Stimulated activated CD8-positive, alpha-beta memory T cell treated with anti-CD3 and anti-CD28 coated beads, Interleukin-15, amount 100 ng/mL, for 24 hours (primary cell): Measurements from ENCODE around the gene GIT2.
"Not testable (repeated sequence)": the region's sequence is repeated elsewhere in the genome, so short reads cannot be mapped to it uniquely, and the experiment has no call there.

Experiments used
- DNase-seq: peaks from one replicate; pipeline ENCODE4 v3.0.0-alpha.2; 2020; ENCODE audit warnings: low read depth

GIT2 gene

DNA sequence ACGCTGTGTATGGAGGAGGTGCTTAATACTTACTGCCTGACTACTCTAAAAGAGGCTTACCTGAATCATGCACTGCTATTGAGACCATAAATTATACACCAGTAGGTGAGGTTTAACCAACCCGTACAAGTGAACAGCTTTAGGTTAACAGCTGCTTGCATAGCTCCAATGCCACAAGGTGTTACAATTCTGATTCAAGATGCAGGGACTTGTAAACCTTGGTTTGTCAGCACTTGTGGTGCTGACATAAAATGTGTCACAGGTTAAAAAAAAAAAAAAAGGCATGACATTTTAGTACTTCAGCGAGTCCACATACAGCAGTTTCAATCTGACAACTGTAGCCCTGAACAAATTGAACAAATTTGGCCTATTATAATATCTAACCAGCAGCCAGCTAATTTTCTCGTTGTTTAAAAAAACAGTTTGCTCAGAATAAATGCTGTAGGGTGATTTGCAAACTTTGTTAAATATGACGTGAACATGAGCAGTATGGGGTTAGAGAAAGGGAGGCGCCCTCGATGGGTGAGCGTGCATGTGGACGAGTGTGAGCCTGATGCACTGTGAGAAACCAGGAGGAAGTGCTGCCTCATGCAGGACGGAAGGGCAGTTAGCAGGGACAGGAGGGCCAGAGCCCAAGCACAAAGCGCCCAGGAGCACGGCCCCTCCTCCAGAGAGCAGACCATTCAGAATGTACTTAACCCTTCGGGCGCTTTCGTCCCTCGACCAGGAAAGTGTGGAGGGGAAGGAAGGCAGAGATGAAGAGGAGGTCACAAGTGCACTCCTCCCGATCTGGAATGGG lies 51.4 kb downstream of the GIT2 start:
- no peak for DNase-seq

DNA sequence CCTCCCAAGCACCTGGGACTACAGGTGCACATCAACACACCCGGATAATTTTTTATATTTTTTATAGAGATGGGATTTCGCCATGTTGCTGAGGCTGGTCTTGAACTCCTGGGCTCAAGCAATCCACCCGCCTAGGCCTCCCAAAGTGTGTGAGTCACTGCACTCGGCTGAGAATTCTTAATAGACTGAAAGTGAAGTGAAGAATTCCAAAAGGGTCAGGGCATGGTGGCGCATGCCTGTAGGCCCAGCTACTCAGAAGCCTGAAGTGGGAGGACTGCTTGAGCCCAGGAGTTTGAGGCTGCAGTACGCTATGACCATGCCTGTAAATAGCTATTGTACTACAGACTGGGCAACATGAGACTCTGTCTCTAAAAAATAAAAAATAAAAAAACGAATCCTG lies 52.4 kb downstream of the GIT2 start:
- no peak for DNase-seq

DNA sequence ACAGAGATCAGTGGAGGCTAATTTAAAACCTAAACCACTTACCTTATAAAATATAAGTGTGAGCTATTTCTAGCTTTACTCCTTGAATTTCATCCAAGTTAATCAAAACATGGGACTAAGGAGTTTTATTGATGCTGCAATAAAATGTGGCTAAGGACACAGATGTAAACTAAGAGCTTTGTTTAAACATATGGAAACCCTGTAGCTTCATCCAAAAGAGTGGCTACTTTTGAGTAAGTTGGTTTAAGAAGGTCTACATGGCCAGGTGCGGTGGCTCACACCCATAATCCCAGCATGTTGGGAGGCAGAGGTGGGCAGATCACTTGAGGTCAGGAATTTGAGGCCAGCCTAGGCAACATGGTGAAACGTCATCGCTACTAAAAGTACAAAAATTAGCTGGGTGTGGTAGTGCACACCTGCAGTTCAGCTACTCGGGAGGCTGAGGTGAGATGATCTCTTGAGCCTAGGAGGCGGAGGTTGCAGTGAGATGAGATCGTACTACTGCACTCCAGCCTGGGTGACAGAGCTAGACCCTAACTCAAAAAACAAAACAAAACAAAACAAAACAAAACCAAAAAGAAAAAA lies 55.7 kb downstream of the GIT2 start:
- no peak for DNase-seq

DNA sequence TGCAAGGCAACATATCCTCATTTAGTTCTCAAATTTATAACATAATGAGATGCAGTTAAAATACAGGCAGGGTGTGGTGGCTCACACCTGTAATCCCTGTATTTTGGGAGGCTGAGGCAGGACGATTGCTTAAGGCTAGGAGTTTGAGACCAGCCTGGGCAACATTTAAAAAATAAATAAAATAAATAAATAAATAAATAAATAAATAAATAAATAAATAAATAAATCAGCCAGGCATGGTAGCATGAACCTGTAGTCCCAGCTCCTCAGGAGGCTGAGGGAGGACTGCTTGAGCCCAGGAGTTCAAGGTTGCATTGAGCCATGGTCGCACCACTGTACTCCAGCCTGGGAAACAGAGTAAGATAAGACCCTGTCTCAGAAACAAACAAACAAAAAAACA lies 56.7 kb downstream of the GIT2 start:
- DNase-seq = no peak

DNA sequence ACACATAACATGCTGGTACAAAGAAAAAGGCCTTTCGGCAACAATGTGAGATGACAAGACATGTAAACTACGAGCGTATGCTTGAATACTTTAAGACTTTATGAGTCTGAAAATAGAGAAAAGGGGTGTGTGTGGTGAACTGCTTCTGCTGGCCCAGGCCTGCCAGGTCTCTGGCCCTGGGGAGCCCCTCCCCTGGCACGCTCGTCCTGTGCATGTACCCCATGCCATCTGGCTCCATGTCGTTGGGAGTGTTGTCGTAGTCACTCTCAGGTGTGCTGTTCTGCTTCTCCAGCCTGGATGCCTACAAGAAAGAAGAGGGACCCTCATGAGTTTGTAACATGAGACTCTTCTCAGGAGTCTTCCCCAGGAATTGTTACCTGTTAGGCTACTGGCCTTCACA lies 57.2 kb downstream of the GIT2 start:
- no peak for DNase-seq

DNA sequence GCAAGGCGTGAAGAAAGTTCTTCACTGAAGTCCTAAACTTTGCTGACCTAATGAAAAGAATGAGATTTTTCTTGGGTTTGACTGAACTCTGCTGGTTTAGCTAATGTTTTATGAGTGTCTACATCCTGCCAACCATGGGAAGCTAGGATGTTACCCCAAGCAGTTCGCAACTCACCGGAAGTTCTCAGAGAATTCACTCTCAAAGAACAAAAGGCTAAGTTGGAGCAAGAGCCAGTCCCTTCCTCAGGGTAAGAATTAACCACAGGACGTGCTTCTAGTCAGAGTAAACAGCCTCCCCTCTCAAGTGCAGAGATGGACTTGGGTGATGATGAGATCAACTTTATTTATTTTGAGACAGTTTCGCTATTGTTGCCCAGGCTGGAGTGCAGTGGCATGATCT lies 58.8 kb downstream of the GIT2 start:
- no peak for DNase-seq

DNA sequence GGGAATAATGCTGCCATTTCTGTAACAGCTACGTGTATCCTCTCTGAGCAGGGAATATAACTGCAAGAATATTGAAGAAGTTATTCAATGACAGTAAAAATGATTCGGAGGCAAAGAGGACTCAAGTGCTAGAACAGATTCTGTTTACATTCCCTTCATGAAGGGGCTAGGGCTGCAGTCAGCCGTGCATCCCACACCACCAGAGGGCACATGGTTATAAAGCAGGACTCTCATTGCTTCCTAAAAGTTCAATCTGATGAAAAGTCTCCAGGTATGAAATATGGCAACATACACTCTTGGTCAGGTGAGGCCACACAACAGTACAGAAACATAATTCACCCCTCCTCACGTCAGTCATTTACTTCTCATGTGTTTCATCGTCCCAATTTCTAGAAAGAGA lies 62.1 kb downstream of the GIT2 start:
- DNase-seq = no peak

DNA sequence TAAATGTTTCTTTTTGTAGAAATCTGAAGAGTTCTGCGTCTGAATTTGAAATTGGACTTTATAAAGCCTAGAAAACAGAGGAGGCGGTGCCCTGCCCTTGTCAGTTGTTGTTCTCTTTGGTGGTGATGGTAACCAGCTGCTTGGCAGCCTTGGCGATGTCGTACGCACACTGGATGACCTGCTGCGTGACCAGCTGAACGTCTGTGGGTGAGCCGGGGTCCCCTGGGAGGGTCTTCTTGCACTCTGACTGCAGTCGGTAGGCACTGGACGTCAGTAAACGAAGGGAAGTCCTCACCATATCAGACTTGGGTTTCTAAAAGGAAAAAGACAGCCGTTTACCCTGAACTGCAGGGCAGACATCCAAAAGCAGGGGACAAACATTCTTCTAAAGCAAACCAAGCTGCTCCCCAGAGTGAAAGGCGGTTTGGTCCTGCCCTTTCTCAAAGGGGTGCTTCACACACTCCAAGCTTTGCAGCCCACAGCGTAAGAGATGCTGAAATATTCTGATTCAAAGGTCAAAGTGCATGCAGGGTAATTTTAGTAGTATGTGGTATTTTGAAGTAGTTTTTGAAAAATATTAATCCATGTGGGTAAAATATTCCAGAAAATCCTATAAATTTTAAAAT lies 63.2 kb downstream of the GIT2 start:
- DNase-seq = no peak

DNA sequence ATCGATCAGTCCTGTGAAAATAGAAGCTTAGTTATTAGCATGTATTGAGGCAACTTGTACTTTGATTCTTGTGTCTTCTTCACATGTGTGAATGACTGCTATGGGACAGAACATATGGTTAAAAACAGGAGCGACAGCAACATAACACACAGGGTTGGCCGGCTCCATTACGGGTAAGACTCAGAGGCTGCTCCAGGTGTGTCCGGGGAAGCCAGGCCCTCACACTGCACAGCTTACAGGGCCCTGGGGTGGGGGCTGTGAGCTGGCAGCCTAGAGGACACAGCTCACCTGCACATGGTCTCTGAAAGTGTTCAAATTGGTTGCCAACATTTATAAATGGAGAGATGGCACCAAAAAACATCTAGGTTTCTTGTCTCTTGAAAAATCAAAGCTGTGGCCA lies 65.0 kb downstream of the GIT2 start:
- DNase-seq = no peak

DNA sequence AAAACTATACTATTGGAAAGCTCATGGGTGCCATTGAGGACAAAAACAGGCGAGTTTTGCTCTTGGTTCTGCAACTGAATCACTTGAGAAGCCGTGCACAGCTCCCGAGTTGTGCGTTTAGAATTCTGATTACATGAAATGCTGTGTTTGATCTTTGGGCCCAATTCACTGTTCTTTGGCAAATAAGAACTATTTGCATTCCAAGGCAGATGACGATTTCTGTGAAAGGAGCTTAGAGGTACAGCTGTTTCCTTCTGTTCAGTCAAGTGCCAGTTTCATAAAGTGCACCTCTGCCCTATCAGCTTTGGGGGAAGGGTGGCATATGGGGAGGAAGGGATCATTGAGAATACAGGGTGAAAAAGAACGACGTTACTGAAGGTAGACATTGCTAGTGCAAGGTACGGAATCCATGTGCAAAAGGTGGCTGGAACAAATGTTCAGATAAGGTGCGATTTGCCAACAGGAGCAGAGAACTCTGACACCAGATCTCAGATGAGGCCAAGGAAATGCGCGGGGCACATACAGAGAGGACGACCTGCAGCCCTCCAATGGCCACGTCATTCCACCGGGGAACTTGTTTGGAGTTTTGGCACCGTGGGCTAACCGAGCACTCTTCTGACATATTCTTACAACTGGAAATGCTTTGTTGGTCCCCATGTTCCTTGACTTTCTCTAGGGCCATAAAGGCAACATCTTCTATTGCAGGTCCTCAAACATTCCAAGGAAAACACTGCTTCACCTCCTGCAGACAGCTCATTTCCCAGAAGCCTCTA lies 66.0 kb downstream of the GIT2 start:
- no peak for DNase-seq

DNA sequence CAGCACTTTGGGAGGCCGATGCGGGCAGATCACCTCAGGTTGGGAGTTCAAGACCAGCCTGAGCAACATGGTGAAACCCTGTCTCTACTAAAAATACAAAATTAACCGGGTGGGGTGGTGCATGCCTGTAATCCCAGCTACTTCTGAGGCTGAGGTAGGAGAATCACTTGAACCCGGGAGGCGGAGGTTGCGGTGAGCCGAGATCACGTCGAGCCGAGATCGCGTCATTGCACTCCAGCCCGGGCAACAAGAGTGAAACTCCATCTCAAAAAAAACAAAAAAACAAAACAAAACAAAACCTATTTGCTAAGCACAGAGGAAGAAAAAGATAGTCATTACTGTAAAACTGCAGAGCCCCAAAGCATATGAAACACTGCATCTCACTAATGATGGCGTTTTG lies 66.8 kb downstream of the GIT2 start:
- DNase-seq = not testable (repeated sequence)

DNA sequence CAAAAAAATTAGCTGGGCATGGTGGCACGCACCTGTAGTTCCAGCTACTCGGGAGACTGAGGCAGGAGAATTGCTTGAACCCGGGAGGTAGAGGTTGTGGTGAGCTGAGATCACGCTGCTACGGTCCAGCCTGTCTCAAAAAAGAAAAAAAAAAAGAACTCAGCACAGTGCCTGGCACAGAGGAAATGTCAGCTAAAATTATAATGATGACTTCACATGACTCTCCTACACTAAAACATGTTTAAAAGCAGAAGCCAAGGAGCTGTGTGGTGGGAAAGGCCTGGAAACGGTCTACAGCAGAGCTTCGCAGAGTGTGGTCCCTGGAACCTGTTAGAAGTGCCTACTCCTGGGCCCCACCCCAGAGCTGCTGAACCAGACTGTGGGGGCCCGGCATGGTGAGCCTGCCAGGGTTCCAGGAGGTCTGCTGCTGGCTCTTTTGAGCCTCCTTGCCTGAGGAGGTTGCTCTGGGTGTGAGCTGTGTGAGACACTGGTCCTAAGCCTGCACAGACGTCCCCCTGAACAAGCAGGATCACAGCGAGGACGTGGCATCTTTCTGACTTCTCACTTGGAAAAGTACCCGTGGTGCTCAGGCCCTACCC lies 68.0 kb downstream of the GIT2 start:
- no peak for DNase-seq

DNA sequence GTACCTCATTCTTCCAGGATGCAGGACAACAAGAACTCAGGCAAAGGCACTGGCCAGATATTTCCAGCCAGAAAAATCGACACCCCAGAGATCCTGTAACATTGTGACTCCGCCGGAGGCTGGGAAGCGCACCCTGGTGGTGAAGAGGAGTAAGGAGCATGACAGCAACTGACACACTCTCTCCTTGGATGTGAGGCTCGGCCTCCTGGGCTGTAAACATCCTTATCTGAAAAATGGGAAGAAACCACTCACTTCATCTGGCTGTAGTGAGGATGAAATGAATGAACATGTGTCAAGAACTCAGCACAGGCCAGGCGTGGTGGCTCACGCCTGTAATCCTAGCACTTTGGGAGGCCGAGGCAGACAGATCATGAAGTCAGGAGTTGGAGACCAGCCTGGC lies 68.5 kb downstream of the GIT2 start:
- DNase-seq = no peak

DNA sequence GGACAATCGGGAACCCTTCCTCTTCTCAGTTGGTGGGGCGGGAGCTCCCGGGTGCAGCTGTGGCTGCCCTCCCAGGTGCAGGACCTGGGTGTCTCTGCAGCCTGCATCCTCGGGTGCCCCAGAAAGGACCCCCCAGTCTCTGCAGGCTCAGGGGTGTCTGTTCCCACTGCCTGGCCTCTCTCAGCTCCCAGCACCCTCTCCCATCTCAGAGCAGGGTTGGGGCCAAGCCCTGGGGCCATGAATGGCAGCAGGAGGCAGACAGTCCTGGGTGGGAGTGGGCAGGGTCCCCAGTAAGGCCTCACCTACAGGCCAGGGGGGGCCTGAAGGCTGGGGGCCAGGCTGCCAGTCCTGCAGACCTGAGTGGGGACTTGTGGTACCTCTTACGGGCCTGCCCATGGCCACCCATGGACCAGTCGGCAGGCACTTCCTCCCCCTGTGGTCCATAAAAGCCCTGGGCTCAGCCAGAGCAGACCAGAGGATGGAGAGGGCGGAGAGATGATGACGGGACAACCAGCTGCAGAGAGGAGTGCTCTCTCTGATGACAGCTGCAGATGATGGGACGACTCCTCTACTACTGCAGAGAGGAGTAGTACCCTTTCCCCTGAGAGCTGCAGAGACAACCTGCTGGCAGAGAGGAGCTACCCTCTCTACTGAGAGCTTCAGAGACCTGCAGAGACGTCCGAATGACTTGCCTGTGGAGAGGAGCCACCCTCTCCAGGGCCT lies 69.5 kb downstream of the GIT2 start:
- DNase-seq = no peak

DNA sequence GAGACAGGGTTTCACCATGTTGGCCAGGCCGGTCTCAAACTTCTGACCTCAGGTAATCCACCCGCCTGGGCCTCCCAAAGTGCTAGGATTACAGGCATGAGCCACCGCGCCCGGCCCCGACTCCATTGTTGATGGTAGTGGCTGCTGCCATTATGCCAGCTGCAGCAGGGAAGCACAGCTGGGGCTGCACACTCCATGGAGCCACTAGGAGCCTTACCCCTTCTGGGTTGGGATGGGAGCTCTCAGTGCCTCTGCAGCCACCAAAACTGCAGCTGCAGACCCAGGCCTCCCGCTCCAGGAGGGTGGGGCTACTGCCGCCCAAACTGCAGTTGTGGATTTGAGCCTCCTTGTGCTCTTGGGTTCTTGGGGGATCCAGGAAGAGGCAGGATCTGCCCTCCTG lies 70.2 kb downstream of the GIT2 start:
- DNase-seq = no peak

DNA sequence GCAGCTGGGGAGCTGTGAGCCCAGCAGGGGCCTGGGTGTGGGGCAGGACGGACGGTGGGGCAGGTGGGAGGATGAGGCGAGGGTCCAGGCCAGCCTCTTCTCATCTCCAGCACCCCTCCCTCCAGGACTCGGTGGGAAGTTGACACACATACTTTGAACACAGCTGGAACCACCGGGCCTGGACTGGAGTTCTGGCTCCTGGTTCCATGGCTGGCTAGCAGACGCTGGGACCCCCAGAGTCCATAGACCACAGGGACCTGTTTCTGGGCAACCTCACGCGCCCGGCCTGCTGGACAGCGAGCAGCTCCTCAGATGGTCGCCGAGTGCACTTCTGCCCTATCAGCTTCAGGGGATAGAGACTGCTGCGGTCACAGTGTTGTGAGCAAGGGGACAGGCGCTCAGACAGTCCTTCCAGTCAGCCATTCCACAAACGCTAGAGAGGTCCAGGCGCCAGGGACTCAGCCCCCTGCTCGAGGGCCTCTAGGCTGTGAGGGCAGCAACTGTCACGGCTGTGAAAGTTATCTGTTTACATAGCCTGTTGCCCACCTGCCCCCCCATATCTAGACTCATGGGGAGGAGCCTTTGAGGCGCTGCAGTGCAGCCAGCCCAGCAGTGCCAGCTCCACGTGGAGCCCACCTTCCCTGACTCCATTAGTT lies 70.9 kb downstream of the GIT2 start:
- no peak for DNase-seq

DNA sequence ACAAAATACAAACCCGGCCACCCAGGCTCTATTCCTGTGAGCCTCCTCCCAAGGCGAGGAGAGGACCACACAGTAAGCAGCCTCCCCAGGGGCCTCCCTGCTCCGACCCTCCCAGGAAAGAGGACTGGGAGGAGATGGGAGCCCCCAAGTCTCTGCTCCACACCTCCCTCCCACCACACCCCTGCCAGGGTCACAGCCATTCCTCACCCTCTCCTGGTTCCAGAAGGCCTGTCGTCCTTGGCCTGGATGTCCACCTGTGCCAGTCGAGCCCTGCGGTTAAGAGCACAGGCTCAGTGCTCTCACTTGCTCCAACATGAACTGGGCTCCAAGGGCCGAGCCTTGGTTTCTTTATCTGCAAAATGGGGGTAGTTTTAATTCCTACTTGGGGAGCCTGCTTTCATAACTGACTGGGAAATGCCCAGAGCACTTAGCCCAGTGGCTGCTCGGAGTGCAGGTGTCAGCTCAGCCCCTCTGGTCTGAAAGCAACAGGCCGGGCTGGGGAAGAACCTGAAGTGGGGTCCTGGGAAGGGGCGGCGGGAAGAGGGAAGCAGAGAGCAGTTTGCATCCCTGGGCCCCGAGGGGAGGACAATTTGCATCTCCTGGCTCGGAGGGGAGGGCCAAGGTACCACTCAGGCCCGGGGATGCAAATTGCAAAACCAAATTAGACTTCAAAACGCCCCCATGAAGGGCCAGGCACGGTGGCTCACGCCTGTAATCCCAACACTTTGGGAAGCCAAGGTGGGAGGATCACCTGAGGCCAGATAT lies 72.5 kb downstream of the GIT2 start:
- DNase-seq = no peak

DNA sequence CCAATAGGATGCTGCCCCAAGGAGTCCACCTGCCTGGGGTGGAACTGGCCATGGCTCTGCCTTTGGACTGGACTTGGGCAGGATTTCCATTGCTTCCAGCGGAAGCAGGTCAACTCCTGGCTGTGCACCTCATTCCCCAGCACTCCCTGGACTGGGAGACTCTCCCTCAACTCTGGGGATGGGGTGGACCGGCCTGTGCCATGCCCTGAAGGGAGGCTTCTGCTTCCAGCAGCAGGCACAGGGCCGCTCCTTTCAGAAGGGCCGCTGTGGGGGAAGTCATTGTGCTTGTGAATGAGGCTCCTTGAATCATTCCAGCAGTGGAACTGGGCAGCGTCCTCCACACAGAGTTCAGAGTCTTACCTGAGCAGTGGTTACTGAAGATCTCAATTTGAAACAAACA lies 73.1 kb downstream of the GIT2 start:
- DNase-seq = no peak

DNA sequence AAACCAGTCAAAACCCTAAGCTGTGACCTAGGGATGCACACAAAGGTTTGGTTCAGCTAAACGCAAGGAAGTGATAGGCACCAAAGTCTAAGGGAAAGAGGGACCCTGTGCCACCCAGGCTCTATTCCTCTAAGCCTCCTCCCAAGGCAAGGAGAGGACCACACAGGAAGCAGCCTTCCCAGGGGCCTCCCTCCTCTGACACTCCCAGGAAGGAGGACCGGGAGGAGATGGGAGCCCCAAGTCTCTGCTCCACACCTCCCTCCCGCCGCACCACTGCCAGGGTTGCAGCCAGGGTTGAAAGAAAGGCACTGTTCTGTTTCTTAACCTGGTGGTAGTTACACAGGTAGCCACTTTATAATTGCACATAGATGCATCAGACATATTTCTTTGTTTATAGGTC lies 74.2 kb downstream of the GIT2 start:
- DNase-seq = no peak

DNA sequence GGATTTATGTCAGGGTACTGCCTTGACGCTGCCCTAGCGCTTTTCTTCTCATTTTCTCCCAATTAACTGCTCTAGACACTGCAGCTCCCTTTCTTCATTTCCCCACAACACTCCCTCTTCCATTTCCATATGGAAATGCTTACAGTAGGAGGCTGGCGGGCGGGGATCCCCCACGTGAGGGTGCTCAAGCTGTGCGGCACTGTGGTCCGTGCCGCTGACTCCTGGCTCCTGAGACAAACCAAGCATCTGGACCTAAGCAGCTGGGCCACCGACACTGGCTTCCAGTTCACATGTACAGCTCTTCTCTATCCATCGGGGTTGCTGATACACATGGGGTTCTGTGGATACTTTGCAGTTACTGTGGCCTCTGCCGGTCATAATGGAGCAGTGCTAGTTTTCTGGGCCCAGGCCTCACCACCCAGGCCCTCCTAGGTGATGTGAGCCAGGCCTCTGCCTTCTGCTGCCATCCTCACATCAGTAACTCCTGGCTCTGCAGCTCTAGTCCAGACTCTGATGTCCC lies 75.8 kb downstream of the GIT2 start:
- DNase-seq = no peak
